HUES6 (cell line): ENCODE measurements around the gene MAGEB1.

Source experiments
- H3K27ac ChIP-seq: 2 replicates; pipeline ENCODE4 v1.7.0; 2013; ENCODE audit warnings: low read depth, mild to moderate bottlenecking, low read length, inconsistent platforms
- H3K27me3 ChIP-seq: 2 replicates; pipeline ENCODE4 v1.6.1; 2013; ENCODE audit warnings: low read length; ENCODE audit not compliant: control insufficient read depth, insufficient read depth
- H3K36me3 ChIP-seq: 2 replicates; pipeline ENCODE4 v1.6.1; 2013; ENCODE audit warnings: low read length; ENCODE audit not compliant: control insufficient read depth, insufficient read depth
- H3K4me1 ChIP-seq: 2 replicates; pipeline ENCODE4 v1.6.1; 2013; ENCODE audit warnings: low read length; ENCODE audit not compliant: control insufficient read depth, insufficient read depth
- H3K4me3 ChIP-seq: 2 replicates; pipeline ENCODE4 v1.5.1; 2013; ENCODE audit warnings: low read depth, low read length
- H3K9ac ChIP-seq: one replicate; pipeline ENCODE4 v1.6.1; 2013; ENCODE audit warnings: mild to moderate bottlenecking, low read length
- H3K9me3 ChIP-seq: 2 replicates; pipeline ENCODE4 v1.6.1; 2013; ENCODE audit warnings: low read depth, low read length; ENCODE audit not compliant: control insufficient read depth, insufficient read depth

MAGEB1 gene, protein sequence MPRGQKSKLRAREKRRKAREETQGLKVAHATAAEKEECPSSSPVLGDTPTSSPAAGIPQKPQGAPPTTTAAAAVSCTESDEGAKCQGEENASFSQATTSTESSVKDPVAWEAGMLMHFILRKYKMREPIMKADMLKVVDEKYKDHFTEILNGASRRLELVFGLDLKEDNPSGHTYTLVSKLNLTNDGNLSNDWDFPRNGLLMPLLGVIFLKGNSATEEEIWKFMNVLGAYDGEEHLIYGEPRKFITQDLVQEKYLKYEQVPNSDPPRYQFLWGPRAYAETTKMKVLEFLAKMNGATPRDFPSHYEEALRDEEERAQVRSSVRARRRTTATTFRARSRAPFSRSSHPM

DNA sequence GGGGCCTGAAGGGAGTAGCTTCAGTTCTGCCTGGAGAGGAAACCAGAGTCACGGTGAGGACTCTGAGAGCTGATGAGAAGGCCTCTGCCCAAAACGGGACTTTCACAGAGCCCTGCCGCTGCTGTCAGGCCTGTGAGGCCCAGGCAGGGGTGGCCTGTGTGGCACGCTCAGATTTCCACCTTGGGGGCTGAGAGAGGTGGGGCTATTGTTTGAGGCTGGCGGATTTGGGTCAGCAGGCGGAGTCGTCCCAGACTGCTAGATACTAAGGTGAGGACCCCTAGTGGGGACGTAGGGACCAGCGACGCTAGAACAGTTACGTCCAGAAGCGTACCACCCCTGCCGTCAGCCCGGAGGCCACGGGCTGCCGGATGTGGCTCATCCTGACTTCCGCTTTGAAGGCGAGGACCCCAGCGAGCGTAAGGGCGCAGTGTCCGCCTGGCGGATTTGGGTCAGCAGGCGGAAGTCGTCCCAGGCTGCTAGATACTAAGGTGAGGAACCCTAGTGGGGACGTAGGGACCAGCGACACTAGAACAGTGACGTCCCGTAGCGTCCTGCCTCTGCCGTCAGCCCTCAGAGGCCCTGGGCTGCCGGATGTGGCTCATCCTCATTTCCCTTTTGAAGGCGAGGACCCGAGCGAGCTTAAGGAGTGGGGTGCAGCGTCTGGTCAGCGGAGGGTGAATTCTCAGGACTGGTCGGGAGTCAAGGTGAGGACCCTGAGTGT lies at the start of gene MAGEB1:
Gene MAGEB1, plus strand, starts transcription at position 378 of the 721 bp plus-strand sequence. CDS start 3,348 bp downstream, outside the sequence.
- Histone ChIP-seq H3K4me1 (no peaks in the 10 kb centered on the region; the same call in 1 of the 2 replicates), H3K27me3 (no peaks in the 10 kb centered on the region), H3K9ac (no peak within 1 kb of the TSS), H3K9me3 (peaks cover 8% of the 10 kb centered on the region; the same call in 1 of the 2 replicates), H3K4me3 (no peak within 1 kb of the TSS), H3K27ac (no peak within 1 kb of the TSS), H3K36me3 (no peaks in the 10 kb centered on the region)

DNA sequence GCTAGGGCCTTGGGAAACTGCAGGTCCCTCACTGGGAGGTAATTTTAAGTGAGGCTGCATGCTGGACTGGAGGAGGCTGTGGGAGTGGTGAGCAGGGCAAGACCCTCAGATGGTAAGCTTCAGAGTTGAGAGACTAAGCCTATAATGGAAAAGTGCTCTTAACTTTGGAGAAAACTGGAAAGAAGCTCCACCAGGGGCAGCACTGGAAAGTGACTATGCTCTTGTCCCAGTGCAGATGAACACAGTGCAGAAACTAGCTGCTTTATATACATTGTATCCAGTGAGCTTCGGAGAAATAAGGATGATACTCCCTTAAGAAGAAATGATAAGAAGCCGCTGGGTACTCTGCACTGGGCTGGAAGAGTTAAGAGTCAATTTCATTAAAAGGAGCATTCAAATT lies 34.8 kb upstream of the MAGEB1 start:
- no peaks in the 10 kb centered on the region; the same call in 1 of the 2 replicates for H3K27me3 ChIP-seq
- no peaks in the 10 kb centered on the region for H3K4me1 ChIP-seq
- no peak overlapping the region for H3K27ac ChIP-seq
- H3K9ac ChIP-seq = no peak overlapping the region
- no peak overlapping the region for H3K4me3 ChIP-seq
- H3K9me3 ChIP-seq = peaks cover 10% of the 10 kb centered on the region
- H3K36me3 ChIP-seq = no peaks in the 10 kb centered on the region

DNA sequence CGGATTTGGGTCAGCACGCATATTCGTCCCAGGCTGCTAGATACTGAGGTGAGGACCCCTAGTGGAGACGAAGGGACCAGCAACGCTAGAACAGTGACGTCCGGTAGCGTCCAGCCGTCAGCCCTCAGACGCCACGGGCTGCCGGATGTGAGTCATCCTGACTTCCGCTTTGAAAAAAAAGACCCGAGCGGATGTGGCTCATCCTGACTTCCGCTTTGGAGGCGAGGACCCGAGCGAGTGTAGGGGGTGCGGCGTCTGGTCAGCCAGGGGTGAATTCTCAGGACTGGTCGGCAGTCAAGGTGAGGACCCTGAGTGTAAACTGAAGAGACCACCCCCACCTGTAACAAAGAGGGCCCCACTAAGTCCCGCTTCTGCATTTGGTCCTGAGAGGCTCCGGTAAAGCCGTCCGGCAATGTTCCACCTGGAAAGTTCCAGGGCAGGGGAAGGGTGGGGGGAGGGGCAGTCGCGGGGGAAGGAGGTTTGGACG lies 31.5 kb upstream of the MAGEB1 start, which contains the start of gene MAGEB2:
Gene MAGEB2, plus strand, starts transcription at position 207 of the 487 bp plus-strand sequence. CDS start 3,018 bp downstream, outside the sequence.
- H3K4me1 ChIP-seq = peaks cover 12% of the 10 kb centered on the region
- H3K36me3 ChIP-seq = no peaks in the 10 kb centered on the region
- no peaks in the 10 kb centered on the region; the same call in 1 of the 2 replicates for H3K27me3 ChIP-seq
- H3K9ac ChIP-seq = no peak within 1 kb of the TSS
- no peak within 1 kb of the TSS for H3K27ac ChIP-seq
- H3K9me3 ChIP-seq = peaks cover 14% of the 10 kb centered on the region
- no peak within 1 kb of the TSS for H3K4me3 ChIP-seq

DNA sequence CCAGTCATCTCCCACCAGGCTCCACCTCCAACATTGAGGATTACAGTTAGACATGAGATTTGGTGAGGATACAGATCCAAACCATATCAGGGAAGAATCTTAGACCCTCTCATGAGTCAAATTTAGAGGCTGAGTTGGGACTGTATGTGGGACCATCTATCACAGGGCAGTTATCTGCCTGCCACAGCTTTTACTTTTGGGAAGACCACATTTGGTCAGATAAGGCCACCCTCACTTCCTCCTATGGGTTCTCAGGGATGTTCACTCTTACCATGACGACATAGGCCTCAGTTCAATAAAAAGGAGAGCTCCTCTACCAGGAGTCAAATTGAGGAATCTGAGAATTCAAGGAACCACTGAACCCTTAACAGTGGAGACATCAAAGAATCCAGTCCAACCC lies 29.5 kb upstream of the MAGEB1 start:
- Histone ChIP-seq H3K36me3 (no peaks in the 10 kb centered on the region), H3K27me3 (no peaks in the 10 kb centered on the region; the same call in 1 of the 2 replicates), H3K27ac (no peak overlapping the region), H3K4me3 (no peak overlapping the region), H3K9me3 (peaks cover 14% of the 10 kb centered on the region), H3K9ac (no peak overlapping the region), H3K4me1 (peaks cover 23% of the 10 kb centered on the region)

DNA sequence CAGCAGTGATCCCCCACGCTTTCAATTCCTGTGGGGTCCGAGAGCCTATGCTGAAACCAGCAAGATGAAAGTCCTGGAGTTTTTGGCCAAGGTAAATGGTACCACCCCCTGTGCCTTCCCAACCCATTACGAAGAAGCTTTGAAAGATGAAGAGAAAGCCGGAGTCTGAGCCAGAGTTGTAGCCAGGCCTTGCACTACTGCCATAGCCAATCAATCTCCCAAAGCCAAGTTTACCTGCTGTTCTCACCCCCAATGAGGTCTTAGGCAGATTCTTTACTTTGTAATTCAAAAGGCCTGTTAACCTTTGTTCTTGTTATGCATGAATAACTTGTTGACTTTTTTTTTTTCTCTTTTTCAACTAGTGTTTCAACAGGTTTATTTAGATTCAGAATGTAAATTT lies 27.6 kb upstream of the MAGEB1 start:
- Histone ChIP-seq H3K9ac (peak overlapping the region; percentile 31), H3K27me3 (no peaks in the 10 kb centered on the region), H3K4me1 (peaks cover 25% of the 10 kb centered on the region), H3K4me3 (no peak overlapping the region), H3K9me3 (peaks cover 14% of the 10 kb centered on the region), H3K27ac (peak overlapping the region; percentile 78), H3K36me3 (no peaks in the 10 kb centered on the region)

DNA sequence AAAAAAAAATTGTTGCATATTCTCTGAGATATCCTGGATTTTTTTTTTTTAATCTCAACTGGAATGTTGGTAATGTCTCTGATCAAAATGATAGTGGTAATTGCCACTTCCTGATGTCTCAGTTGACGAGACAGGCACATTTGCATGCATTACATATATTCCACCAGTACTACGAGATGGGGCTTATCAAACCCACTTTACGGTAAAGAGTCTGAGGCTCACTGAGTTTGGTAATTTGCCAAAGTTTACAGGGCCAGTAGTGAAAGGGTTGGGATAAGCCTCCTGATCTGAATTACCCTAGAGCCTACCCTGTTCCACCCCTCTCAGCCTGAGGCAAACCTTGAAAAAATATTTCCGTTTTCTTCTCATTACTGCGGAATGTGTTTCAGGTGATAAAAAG lies 26.3 kb upstream of the MAGEB1 start:
- H3K9ac ChIP-seq = no peak overlapping the region
- H3K9me3 ChIP-seq = peaks cover 8% of the 10 kb centered on the region; the same call in 1 of the 2 replicates
- no peaks in the 10 kb centered on the region for H3K36me3 ChIP-seq
- H3K27me3 ChIP-seq = no peaks in the 10 kb centered on the region
- H3K4me3 ChIP-seq = no peak overlapping the region
- peaks cover 30% of the 10 kb centered on the region for H3K4me1 ChIP-seq
- H3K27ac ChIP-seq = no peak overlapping the region

DNA sequence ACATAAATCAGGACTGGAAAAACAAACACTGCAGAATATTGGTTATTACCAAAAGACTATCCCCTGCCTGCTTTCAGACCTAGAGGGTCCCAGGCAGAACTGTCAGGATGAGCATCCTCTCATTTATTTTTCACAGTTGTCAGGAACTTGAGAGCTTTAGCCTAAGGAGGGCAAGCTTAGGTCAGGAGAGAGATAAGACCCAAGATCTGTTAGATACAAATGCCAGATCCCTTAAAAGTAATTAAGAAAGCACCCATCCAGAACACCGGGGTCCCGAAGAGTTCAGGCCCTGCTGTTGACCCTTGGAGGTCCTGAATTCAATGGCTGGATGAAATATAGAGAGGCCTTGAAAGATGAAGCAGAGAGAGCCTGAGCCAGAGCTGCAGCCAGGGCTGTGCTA lies 22.4 kb upstream of the MAGEB1 start:
- peaks cover 41% of the 10 kb centered on the region for H3K4me1 ChIP-seq
- H3K4me3 ChIP-seq = no peak overlapping the region
- H3K36me3 ChIP-seq = no peaks in the 10 kb centered on the region
- H3K27me3 ChIP-seq = no peaks in the 10 kb centered on the region
- no peak overlapping the region for H3K27ac ChIP-seq
- no peak overlapping the region for H3K9ac ChIP-seq
- no peaks in the 10 kb centered on the region for H3K9me3 ChIP-seq

DNA sequence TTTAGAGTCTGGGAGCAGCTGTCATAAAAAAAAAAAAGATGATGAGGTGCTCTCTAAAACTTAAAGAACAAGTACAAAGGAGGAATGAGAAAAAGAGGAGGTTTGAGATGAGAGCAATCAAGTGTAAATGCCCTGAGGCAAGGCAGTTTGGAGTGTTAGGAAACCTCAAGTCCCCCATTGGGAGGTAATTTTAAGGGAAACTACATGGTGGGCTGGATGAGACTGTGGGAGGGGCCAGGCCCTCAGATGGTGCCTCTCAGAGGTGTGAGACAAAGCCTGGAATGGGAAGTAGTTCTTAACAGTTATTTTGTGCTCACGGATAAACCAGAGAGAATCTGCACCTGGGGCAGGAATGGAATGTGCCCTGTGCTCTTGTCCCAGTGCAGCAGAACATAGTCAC lies 18.4 kb upstream of the MAGEB1 start:
- Histone ChIP-seq H3K36me3 (no peaks in the 10 kb centered on the region), H3K4me3 (no peak overlapping the region), H3K4me1 (peaks cover 35% of the 10 kb centered on the region), H3K27me3 (no peaks in the 10 kb centered on the region), H3K9me3 (no peaks in the 10 kb centered on the region), H3K27ac (no peak overlapping the region), H3K9ac (no peak overlapping the region)

DNA sequence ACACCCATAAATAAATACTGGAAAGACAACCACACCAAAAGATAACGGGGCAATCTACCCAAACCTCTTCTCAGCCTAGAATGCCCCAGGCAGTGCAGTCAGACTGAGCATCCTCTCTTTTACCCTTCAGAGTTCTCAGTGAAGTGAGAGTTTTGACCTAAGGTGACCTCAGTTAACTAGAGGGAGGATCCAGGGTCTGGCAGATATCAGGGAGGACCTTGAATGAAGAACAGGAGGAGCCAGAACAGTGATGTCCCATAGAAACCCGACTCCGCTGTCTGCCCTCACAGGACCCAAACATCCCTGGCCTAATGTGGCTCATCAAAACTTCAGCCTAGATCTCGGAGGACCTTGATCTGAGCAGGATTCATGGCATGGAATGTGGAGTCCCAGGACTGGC lies 16.6 kb upstream of the MAGEB1 start, which contains the start of gene MAGEB3:
Gene MAGEB3, plus strand, starts transcription at position 263 of the 400 bp plus-strand sequence. CDS start 5,268 bp downstream, outside the sequence.
- H3K9ac ChIP-seq = no peak within 1 kb of the TSS
- no peaks in the 10 kb centered on the region; the same call in 1 of the 2 replicates for H3K27me3 ChIP-seq
- H3K36me3 ChIP-seq = no peaks in the 10 kb centered on the region
- no peaks in the 10 kb centered on the region for H3K9me3 ChIP-seq
- H3K4me1 ChIP-seq = peaks cover 28% of the 10 kb centered on the region
- no peak within 1 kb of the TSS for H3K4me3 ChIP-seq
- H3K27ac ChIP-seq = no peak within 1 kb of the TSS

DNA sequence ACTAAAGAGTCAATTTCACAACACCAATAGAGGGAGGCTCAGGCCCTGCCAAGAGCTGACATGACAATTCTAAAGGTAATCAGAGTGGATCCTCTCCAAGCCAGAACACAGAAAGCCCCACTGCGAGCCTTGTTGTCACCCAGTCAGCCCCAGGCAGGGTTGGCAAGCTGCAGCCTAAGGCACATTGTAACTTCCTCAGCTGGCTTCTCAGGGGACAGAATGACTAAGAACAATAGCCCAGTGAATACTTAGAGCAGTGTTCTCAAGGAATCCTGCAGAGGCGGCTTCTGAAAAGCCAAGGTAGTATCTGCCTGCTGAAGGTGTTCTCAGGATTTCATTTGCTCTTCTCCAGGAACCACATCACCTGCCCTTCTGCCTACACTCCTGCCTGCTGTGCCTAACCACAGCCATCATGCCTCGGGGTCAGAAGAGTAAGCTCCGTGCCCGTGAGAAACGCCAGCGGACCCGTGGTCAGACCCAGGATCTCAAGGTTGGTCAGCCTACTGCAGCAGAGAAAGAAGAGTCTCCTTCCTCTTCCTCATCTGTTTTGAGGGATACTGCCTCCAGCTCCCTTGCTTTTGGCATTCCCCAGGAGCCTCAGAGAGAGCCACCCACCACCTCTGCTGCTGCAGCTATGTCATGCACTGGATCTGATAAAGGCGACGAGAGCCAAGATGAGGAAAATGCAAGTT lies 5.1 kb upstream of the MAGEB1 start, which contains the start of gene MAGEB4:
Gene MAGEB4, plus strand, starts transcription at position 277 of the 692 bp plus-strand sequence. Its CDS starts 136 bp downstream, at position 413.
- no peaks in the 10 kb centered on the region; the same call in 1 of the 2 replicates for H3K27me3 ChIP-seq
- H3K27ac ChIP-seq = no peak within 1 kb of the TSS
- no peak within 1 kb of the TSS for H3K4me3 ChIP-seq
- H3K9ac ChIP-seq = no peak within 1 kb of the TSS
- no peaks in the 10 kb centered on the region; the same call in 1 of the 2 replicates for H3K4me1 ChIP-seq
- no peaks in the 10 kb centered on the region for H3K36me3 ChIP-seq
- no peaks in the 10 kb centered on the region for H3K9me3 ChIP-seq
